Effector memory CD4-positive, alpha-beta T cell (primary cell): Measurements from ENCODE around the gene CDKN2AIP.
"Not testable (repeated sequence)": the region's sequence is repeated elsewhere in the genome, so short reads cannot be mapped to it uniquely, and the experiment has no call there.

Source experiments
- DNase-seq, 3 donors: peaks; one replicate each; pipeline ENCODE4 v3.0.0-alpha.2; 2020
- H3K27ac ChIP-seq: 2 replicates; pipeline ENCODE4 v1.7.0; 2013; ENCODE audit warnings: mild to moderate bottlenecking, low read length, moderate library complexity; ENCODE audit not compliant: insufficient read depth, poor library complexity, severe bottlenecking
- H3K27me3 ChIP-seq: replicated peaks from 2 replicates; pipeline ENCODE4 v1.7.0; 2013; ENCODE audit warnings: mild to moderate bottlenecking, low read length; ENCODE audit not compliant: insufficient read depth, control insufficient read depth, poor library complexity, severe bottlenecking
- H3K36me3 ChIP-seq: 2 replicates; pipeline ENCODE4 v1.7.0; 2013; ENCODE audit warnings: mild to moderate bottlenecking, low read length, moderate library complexity; ENCODE audit not compliant: control insufficient read depth, insufficient read depth
- H3K4me1 ChIP-seq: 2 replicates; pipeline ENCODE4 v1.7.0; 2013; ENCODE audit warnings: low read length, mild to moderate bottlenecking; ENCODE audit not compliant: control insufficient read depth, insufficient read depth, poor library complexity, severe bottlenecking
- H3K4me3 ChIP-seq: 2 replicates; pipeline ENCODE4 v1.7.0; 2013; ENCODE audit warnings: low read length, low read depth, mild to moderate bottlenecking; ENCODE audit not compliant: insufficient read depth, poor library complexity, severe bottlenecking
- H3K9me3 ChIP-seq: 2 replicates; pipeline ENCODE4 v1.7.0; 2013; ENCODE audit warnings: mild to moderate bottlenecking, low read length, moderate library complexity; ENCODE audit not compliant: control insufficient read depth

Gene CDKN2AIP

GRCh38 chr4:183445097-183445428, 627 bp downstream of the CDKN2AIP start:
- DNase-seq, result no peak
- peaks cover 28% of the 10 kb centered on the region for H3K36me3 ChIP-seq
- peak overlapping the region; percentile 90 for H3K27ac ChIP-seq
- H3K4me3 ChIP-seq, result peak overlapping the region; percentile 91
- no peaks in the 10 kb centered on the region for H3K9me3 ChIP-seq
- H3K27me3 ChIP-seq, result no peaks in the 10 kb centered on the region
- peaks cover 29% of the 10 kb centered on the region for H3K4me1 ChIP-seq

GRCh38 chr4:183447646-183448045, 3.2 kb downstream of the CDKN2AIP start:
- Histone ChIP-seq H3K4me1 (peaks cover 29% of the 10 kb centered on the region), H3K9me3 (no peaks in the 10 kb centered on the region), H3K27ac (peak overlapping the region; percentile 4), H3K36me3 (peaks cover 28% of the 10 kb centered on the region), H3K27me3 (no peaks in the 10 kb centered on the region), H3K4me3 (no peak overlapping the region)
- no peak for DNase-seq

DNA sequence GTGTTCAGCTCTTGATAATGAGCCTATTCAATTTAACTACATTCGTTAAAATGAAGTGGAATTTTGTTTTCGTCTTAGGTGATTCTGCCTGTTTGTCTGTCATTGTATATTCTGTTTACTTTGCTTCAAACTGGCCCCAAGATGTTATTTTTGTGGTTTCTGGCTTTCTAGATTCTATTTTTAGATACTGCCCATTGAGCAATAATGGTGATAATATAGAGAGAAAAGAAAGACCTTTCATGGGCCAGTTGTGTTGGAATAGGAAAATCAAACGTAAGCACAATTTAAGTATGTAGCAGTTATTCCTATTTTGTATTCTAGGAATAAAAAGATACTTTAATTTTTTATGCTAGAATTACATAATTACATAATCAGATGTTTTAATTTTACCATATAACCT, 4.0 kb downstream of the CDKN2AIP start:
- Histone ChIP-seq H3K27ac (no peak overlapping the region), H3K9me3 (no peaks in the 10 kb centered on the region)
- DNase-seq, result no peak

DNA sequence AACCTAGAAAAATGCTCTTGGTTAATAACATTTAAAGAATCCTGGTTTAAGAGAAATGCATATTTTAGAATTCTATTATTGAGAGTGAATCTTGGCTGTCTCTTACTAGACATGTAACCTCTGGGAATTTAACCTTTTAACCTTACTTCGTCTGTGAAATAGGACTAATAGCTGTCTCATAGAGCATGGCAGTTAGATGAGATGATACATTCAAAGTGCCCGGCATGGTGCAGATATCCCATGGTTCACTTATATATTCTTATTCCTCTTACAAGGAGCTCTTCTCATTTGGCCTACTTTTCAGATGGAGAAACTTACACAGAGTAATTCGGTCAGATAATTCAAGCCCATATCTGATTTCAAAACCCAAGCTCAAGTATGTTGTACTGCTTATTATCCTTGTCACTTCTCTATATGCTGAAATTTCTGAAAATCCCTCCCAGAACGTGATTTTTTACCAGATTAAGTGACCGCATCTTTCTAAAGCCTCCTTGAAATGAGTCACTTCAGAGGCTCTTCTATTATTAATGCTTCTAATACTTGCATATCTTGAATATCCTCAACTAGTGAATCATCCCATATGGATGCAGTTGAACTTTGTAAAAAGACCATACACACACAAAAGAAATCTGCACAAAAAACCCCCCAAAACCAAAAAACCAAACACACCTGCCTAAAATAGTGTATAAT, 4.9 kb downstream of the CDKN2AIP start:
- peaks cover 25% of the 10 kb centered on the region for H3K4me1 ChIP-seq
- H3K4me3 ChIP-seq, result no peak overlapping the region
- peaks cover 28% of the 10 kb centered on the region for H3K36me3 ChIP-seq
- no peaks in the 10 kb centered on the region for H3K27me3 ChIP-seq
- no peak overlapping the region for H3K27ac ChIP-seq
- no peaks in the 10 kb centered on the region for H3K9me3 ChIP-seq
- DNase-seq, result no peak

More for the DNA sequence above, 4.0 kb downstream of the CDKN2AIP start:
- Histone ChIP-seq H3K4me3 (no peak overlapping the region), H3K36me3 (peaks cover 28% of the 10 kb centered on the region), H3K27me3 (no peaks in the 10 kb centered on the region), H3K4me1 (peaks cover 29% of the 10 kb centered on the region)

DNA sequence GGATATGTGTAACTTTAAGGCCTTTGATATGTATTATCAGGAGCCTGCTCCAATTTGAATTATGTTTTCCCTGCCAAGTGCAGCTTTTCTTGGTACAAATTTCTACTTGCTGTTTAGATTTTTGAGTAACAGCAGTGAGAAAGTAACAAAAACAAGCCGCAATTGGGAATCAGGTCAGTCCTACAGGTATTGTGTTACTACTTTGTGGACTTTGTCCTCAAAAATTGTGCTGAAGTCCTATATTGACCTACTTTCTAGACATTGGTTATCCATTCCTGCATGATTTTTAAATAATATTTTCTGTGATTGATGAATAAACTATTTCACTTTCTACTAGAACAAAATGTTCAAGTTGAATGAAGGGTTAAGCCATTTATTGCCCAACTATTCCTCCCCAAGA, 5.7 kb downstream of the CDKN2AIP start:
- peaks cover 25% of the 10 kb centered on the region for H3K4me1 ChIP-seq
- H3K36me3 ChIP-seq, result peaks cover 28% of the 10 kb centered on the region

GRCh38 chr4:183455431-183456195, 11.2 kb downstream of the CDKN2AIP start:
- no peak overlapping the region for H3K27ac ChIP-seq
- no peaks in the 10 kb centered on the region for H3K36me3 ChIP-seq
- no peak for DNase-seq
- peaks cover 10% of the 10 kb centered on the region for H3K4me1 ChIP-seq
- H3K4me3 ChIP-seq, result no peak overlapping the region
- H3K9me3 ChIP-seq, result no peaks in the 10 kb centered on the region
- H3K27me3 ChIP-seq, result no peaks in the 10 kb centered on the region

More for the DNA sequence above, 5.7 kb downstream of the CDKN2AIP start:
- H3K27me3 ChIP-seq, result no peaks in the 10 kb centered on the region
- no peak overlapping the region for H3K27ac ChIP-seq
- no peak for DNase-seq
- H3K4me3 ChIP-seq, result no peak overlapping the region
- H3K9me3 ChIP-seq, result no peaks in the 10 kb centered on the region

GRCh38 chr4:183458005-183458404, 13.6 kb downstream of the CDKN2AIP start:
- Histone ChIP-seq H3K4me3 (no peak overlapping the region), H3K27ac (no peak overlapping the region), H3K9me3 (no peaks in the 10 kb centered on the region), H3K27me3 (no peaks in the 10 kb centered on the region), H3K36me3 (no peaks in the 10 kb centered on the region), H3K4me1 (peaks cover 10% of the 10 kb centered on the region)
- no peak for DNase-seq

DNA sequence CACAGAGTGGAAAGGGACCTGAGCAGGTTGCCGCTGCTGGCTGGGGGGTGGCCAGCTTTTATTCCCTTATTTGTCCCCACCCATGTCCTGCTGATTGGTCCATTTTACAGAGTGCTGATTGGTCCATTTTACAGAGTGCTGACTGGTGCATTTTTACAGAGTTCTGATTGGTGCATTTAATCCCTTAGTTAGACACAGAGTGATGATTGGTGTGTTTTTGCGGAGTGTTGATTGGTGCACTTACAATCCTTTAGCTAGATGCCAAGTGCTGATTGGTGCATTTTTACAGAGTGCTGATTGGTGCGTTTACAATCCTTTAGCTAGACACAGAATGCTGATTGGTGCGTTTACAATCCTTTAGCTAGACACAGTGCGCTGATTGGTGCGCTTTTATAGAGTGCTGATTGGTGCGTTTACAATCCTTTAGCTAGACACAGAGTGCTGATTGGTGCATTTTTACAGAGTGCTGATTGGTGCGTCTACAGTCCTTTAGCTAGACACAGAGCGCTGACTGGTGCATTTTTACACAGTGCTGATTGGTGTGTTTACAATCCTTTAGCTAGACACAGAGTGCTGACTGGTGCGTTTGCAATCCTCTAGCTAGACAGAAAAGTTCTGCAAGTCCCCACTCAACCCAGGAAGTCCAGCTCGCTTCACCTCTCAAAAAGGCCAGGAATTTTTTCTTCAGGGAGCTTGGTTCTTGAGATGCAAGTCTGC, 19.6 kb downstream of the CDKN2AIP start:
- not testable (repeated sequence) for H3K4me3 ChIP-seq, DNase-seq, H3K27ac ChIP-seq, H3K36me3 ChIP-seq, H3K4me1 ChIP-seq, H3K27me3 ChIP-seq, H3K9me3 ChIP-seq

- H3K27ac ChIP-seq, H3K9me3 ChIP-seq, DNase-seq, H3K4me3 ChIP-seq, H3K4me1 ChIP-seq, H3K36me3 ChIP-seq, H3K27me3 ChIP-seq: not testable (repeated sequence)
Measured at GRCh38 chr4:183465879-183466278, 21.4 kb downstream of the CDKN2AIP start.

GRCh38 chr4:183467246-183467645, 22.8 kb downstream of the CDKN2AIP start:
- no peak overlapping the region for H3K4me3 ChIP-seq
- H3K27me3 ChIP-seq, result no peaks in the 10 kb centered on the region
- no peaks in the 10 kb centered on the region for H3K9me3 ChIP-seq
- no peaks in the 10 kb centered on the region for H3K4me1 ChIP-seq
- DNase-seq, result no peak
- H3K36me3 ChIP-seq, result no peaks in the 10 kb centered on the region
- H3K27ac ChIP-seq, result no peak overlapping the region
